H1 (cell line): ENCODE results near the gene PTPRG. TPM values are rescaled to one million over a fixed set of nuclear protein-coding genes. Genes with fewer than 3 reads are reported as not detected.

Source experiments
- CTCF ChIA-PET: fragments of 300-600 bp; sonication (Branson Sonifier 250); formaldehyde crosslinking; loops from one replicate; lab custom pipeline; 2021; ENCODE audit not compliant: partially characterized antibody; lab: Charles Lee
- POLR2A ChIA-PET: fragments of 300-600 bp; sonication (Branson Sonifier 250); formaldehyde crosslinking; loops from one replicate; lab custom pipeline; 2021; ENCODE audit warnings: inconsistent platforms; ENCODE audit not compliant: partially characterized antibody; lab: Charles Lee
- DNase-seq, 2 experiments: peaks; one replicate each; pipeline versions ENCODE4 v3.0.0 to v3.0.0-alpha.2; 2010 to 2022; ENCODE audit warnings: low spot score in 2 of 2, low read depth in 1 of 2, mixed read lengths in 1 of 2
- FAIRE-seq: peaks from 2 replicates; lab custom pipeline; 2011; peaks lifted over from hg19 to GRCh38; lab: Jason Lieb, UNC
- H2AFZ ChIP-seq: 2 replicates; pipeline ENCODE4 v1.8.1; 2012; ENCODE audit warnings: low read length, inconsistent platforms
- H2AK5ac ChIP-seq: 2 replicates; pipeline ENCODE4 v1.6.1; 2013; ENCODE audit warnings: low read depth, low read length
- H2BK120ac ChIP-seq: replicated peaks from 2 replicates; pipeline ENCODE3; 2013; ENCODE audit warnings: low read depth, low read length, inconsistent platforms
- H2BK12ac ChIP-seq: 2 replicates; pipeline ENCODE4 v1.6.1; 2013; ENCODE audit warnings: low read depth, low read length
- H2BK15ac ChIP-seq: 2 replicates; pipeline ENCODE4 v1.6.1; 2013; ENCODE audit warnings: low read length
- H2BK20ac ChIP-seq: 2 replicates; pipeline ENCODE4 v1.6.1; 2013; ENCODE audit warnings: low read length
- H2BK5ac ChIP-seq: 2 replicates; pipeline ENCODE4 v1.6.1; 2013; ENCODE audit warnings: low read depth, low read length
- H3K14ac ChIP-seq: 2 replicates; pipeline ENCODE4 v1.6.1; 2013; ENCODE audit warnings: inconsistent platforms; ENCODE audit not compliant: insufficient read length
- H3K18ac ChIP-seq: 2 replicates; pipeline ENCODE4 v1.6.1; 2013; ENCODE audit warnings: low read length; ENCODE audit errors: extremely low read depth
- H3K23ac ChIP-seq: 2 replicates; pipeline ENCODE4 v1.6.1; 2013; ENCODE audit warnings: inconsistent platforms; ENCODE audit not compliant: insufficient read length
- H3K23me2 ChIP-seq: 2 replicates; pipeline ENCODE4 v1.6.1; 2013; ENCODE audit warnings: low read depth, low read length
- H3K27ac ChIP-seq: 2 replicates; pipeline ENCODE4 v1.6.1; 2011; ENCODE audit warnings: low read depth, low read length, inconsistent platforms
- H3K27me3 ChIP-seq, 4 experiments: replicated peaks in 1 of 4; 1 replicate in 1 of 4; 2 replicates in 3 of 4; pipeline versions ENCODE4 v1.6.1 to v1.8.1; 2011 to 2013; ENCODE audit warnings: low read length in 3 of 4, mild to moderate bottlenecking in 3 of 4, inconsistent platforms in 2 of 4, mixed read lengths in 2 of 4, moderate library complexity in 1 of 4; ENCODE audit not compliant: control insufficient read depth in 3 of 4, insufficient read depth in 3 of 4; ENCODE audit errors: extremely low read depth in 1 of 4
- H3K36me3 ChIP-seq, 4 experiments: 2 replicates each; pipeline versions ENCODE4 v1.6.1 to v1.8.1; 2011 to 2013; ENCODE audit warnings: mild to moderate bottlenecking in 4 of 4, low read length in 3 of 4, moderate library complexity in 2 of 4, control low read depth in 1 of 4, inconsistent platforms in 1 of 4; ENCODE audit not compliant: insufficient read depth in 4 of 4, control insufficient read depth in 2 of 4
- H3K4ac ChIP-seq: replicated peaks from 2 replicates; pipeline ENCODE3; 2013; ENCODE audit warnings: low read length, low read depth, mixed read lengths, inconsistent platforms; ENCODE audit not compliant: insufficient read length
- H3K4me1 ChIP-seq, 4 experiments: replicated peaks in 1 of 4; 1 replicate in 1 of 4; 2 replicates in 3 of 4; pipeline versions ENCODE4 v1.6.1 to v1.8.1; 2011 to 2013; ENCODE audit warnings: low read length in 3 of 4, inconsistent platforms in 2 of 4, mixed read lengths in 1 of 4; ENCODE audit not compliant: insufficient read depth in 4 of 4, control insufficient read depth in 3 of 4
- H3K4me2 ChIP-seq, 2 experiments: 2 replicates each; pipeline versions ENCODE4 v1.6.1 to v1.8.1; 2011 to 2013; ENCODE audit warnings: low read depth in 2 of 2, low read length in 2 of 2, control low read depth in 1 of 2, inconsistent platforms in 1 of 2, mild to moderate bottlenecking in 1 of 2; ENCODE audit not compliant: insufficient read depth in 1 of 2
- H3K4me3 ChIP-seq, 4 experiments: fragments of 200-600, 300-600 bp in 1 of 4; sonication (generic), shearing (Covaris generic), sonication (Bioruptor Twin) in 1 of 4; 2 replicates each; pipeline versions ENCODE4 v1.5.1 to v1.8.1; 2011 to 2016; ENCODE audit warnings: low read length in 4 of 4, low read depth in 3 of 4, control low read depth in 2 of 4, inconsistent platforms in 2 of 4, mild to moderate bottlenecking in 2 of 4, mixed read lengths in 1 of 4, moderate library complexity in 1 of 4; ENCODE audit not compliant: insufficient read depth in 2 of 4; ENCODE audit errors: extremely low read depth in 1 of 4
- H3K56ac ChIP-seq: replicated peaks from 2 replicates; pipeline ENCODE3; 2013; ENCODE audit warnings: low read depth, mild to moderate bottlenecking, mixed read lengths, low read length, inconsistent platforms; ENCODE audit not compliant: insufficient read length
- H3K79me1 ChIP-seq: 2 replicates; pipeline ENCODE4 v1.6.1; 2013; ENCODE audit warnings: low read depth, low read length, control low read depth
- H3K79me2 ChIP-seq, 2 experiments: 2 replicates each; pipeline versions ENCODE4 v1.6.1 to v1.8.1; 2012 to 2013; ENCODE audit warnings: low read length in 2 of 2, mild to moderate bottlenecking in 2 of 2, inconsistent platforms in 1 of 2; ENCODE audit not compliant: insufficient read depth in 2 of 2, control insufficient read depth in 1 of 2
- H3K9ac ChIP-seq, 4 experiments: replicated peaks in 1 of 4; 1 replicate in 1 of 4; 2 replicates in 3 of 4; pipeline versions ENCODE4 v1.6.1 to v1.8.1; 2011 to 2013; ENCODE audit warnings: low read depth in 3 of 4, low read length in 3 of 4, control low read depth in 2 of 4, mild to moderate bottlenecking in 2 of 4, moderate library complexity in 2 of 4, inconsistent platforms in 1 of 4; ENCODE audit errors: extremely low read depth in 1 of 4
- H3K9me3 ChIP-seq, 2 experiments: 2 replicates each; pipeline versions ENCODE4 v1.6.1 to v1.8.1; 2012 to 2013; ENCODE audit warnings: mild to moderate bottlenecking in 2 of 2, moderate library complexity in 2 of 2, control low read depth in 1 of 2, inconsistent platforms in 1 of 2, low read depth in 1 of 2, low read length in 1 of 2, mixed read lengths in 1 of 2; ENCODE audit not compliant: insufficient read depth in 2 of 2
- H4K20me1 ChIP-seq, 2 experiments: replicated peaks in 1 of 2; 2 replicates each; pipeline versions ENCODE3 to v1.8.1; 2011 to 2013; ENCODE audit warnings: inconsistent platforms in 2 of 2, low read length in 2 of 2, mild to moderate bottlenecking in 1 of 2; ENCODE audit not compliant: insufficient read depth in 2 of 2, control insufficient read depth in 1 of 2
- H4K5ac ChIP-seq: 2 replicates; pipeline ENCODE4 v1.6.1; 2013; ENCODE audit warnings: low read length, low read depth, mixed read lengths, inconsistent platforms; ENCODE audit not compliant: insufficient read length
- H4K8ac ChIP-seq: 2 replicates; pipeline ENCODE4 v1.8.0; 2013; ENCODE audit warnings: mild to moderate bottlenecking, moderate library complexity, low read length, inconsistent platforms; ENCODE audit not compliant: insufficient read depth; ENCODE audit errors: extremely low read depth
- H4K91ac ChIP-seq: replicated peaks from 2 replicates; pipeline ENCODE3; 2013; ENCODE audit warnings: low read length, mixed read lengths, inconsistent platforms; ENCODE audit not compliant: insufficient read length
- BCL11A ChIP-seq, 2 experiments: IDR thresholded peaks; one replicate each; pipeline ENCODE4 v1.6.1; 2011; ENCODE audit warnings: low read depth in 2 of 2, low read length in 2 of 2, mild to moderate bottlenecking in 2 of 2
- BRCA1 ChIP-seq: IDR thresholded peaks from 2 replicates; pipeline ENCODE4 v1.6.1; 2012; ENCODE audit warnings: low read depth, low read length, improper control_type of control experiment
- CTBP2 ChIP-seq: IDR thresholded peaks from 2 replicates; pipeline ENCODE4 v1.7.0; 2011; ENCODE audit warnings: borderline replicate concordance, mild to moderate bottlenecking, moderate library complexity, mixed read lengths, low read length; ENCODE audit not compliant: insufficient read depth, insufficient read length
- EP300 ChIP-seq, 2 experiments: IDR thresholded peaks; 1 replicate in 1 of 2; 2 replicates in 1 of 2; pipeline ENCODE4 v1.6.1; 2011 to 2012; ENCODE audit warnings: low read depth in 2 of 2, low read length in 2 of 2, mild to moderate bottlenecking in 2 of 2, borderline replicate concordance in 1 of 2, inconsistent platforms in 1 of 2, moderate library complexity in 1 of 2
- EZH2 ChIP-seq: fragments of 200-600 bp; sonication (generic); IDR thresholded peaks from 2 replicates; pipeline ENCODE4 v1.7.1; 2012; ENCODE audit warnings: low read depth, mild to moderate bottlenecking, moderate library complexity, low read length, inconsistent platforms; ENCODE audit not compliant: severe bottlenecking
- KDM1A ChIP-seq: fragments of 200-600, 300-600 bp; sonication (generic); IDR thresholded peaks from 2 replicates; pipeline ENCODE4 v1.7.1; 2016; ENCODE audit warnings: mild to moderate bottlenecking, low read length, borderline replicate concordance
- KDM4A ChIP-seq: IDR thresholded peaks from one replicate; pipeline ENCODE4 v1.7.1; 2012; ENCODE audit warnings: low read depth, mild to moderate bottlenecking, moderate library complexity, low read length, inconsistent platforms; ENCODE audit not compliant: severe bottlenecking
- MAFK ChIP-seq: IDR thresholded peaks from 2 replicates; pipeline ENCODE4 v1.6.1; 2012; ENCODE audit warnings: low read depth, mild to moderate bottlenecking, improper control_type of control experiment, low read length
- POU5F1 ChIP-seq: IDR thresholded peaks from 2 replicates; pipeline ENCODE4 v1.6.1; 2011; ENCODE audit warnings: low read depth, mild to moderate bottlenecking, low read length, moderate library complexity
- SAP30 ChIP-seq: fragments of 300-600 bp; sonication (generic); IDR thresholded peaks from 2 replicates; pipeline ENCODE4 v1.7.1; 2012; ENCODE audit warnings: low read length, moderate library complexity, mild to moderate bottlenecking, inconsistent platforms; ENCODE audit not compliant: insufficient read depth, insufficient replicate concordance
- SIN3A ChIP-seq, 2 experiments: IDR thresholded peaks in 1 of 2; conservative IDR thresholded peaks in 1 of 2; 2 replicates each; pipeline ENCODE4 v1.6.1; 2011 to 2012; ENCODE audit warnings: low read length in 2 of 2, improper control_type of control experiment in 1 of 2, low read depth in 1 of 2, mild to moderate bottlenecking in 1 of 2
- YY1 ChIP-seq: IDR thresholded peaks from 2 replicates; pipeline ENCODE4 v1.6.1; 2011; ENCODE audit warnings: low read depth, mild to moderate bottlenecking, low read length
- WGBS, 2 experiments: shearing (Covaris generic) in 1 of 2; methylation state at CpG; one replicate each; pipeline versions ENCODE4 v1.1.6 to v1.1.7; 2013 to 2015; ENCODE audit warnings: low lambda C conversion rate in 2 of 2, mixed read lengths in 2 of 2, inconsistent platforms in 1 of 2, low coverage in 1 of 2, missing lambda C conversion rate in 1 of 2; ENCODE audit not compliant: insufficient replicate concordance in 2 of 2, insufficient coverage in 1 of 2, insufficient read length in 1 of 2; ENCODE audit errors: extremely low coverage in 1 of 2, missing lambda C conversion rate in 1 of 2; 5-methylcytosine and 5-hydroxymethylcytosine counted together
- polyA plus RNA-seq, 7 experiments: library from polyadenylated mRNA; depleted of rRNA in 3 of 7; stranded (reverse) in 5 of 7; unstranded in 2 of 7; fragments of >200 nt in 5 of 7; fragments of 200-250 nt in 2 of 7; gene quantifications; 1 replicate in 5 of 7; 2 replicates in 1 of 7; 4 replicates in 1 of 7; pipeline versions ENCODE4 v1.2.1 to v1.2.3, GENCODE V29; 2011 to 2013; ENCODE audit warnings: missing spikeins in 2 of 7, mixed read lengths in 2 of 7
- total RNA-seq: library from RNA; stranded (reverse); fragmentation: NEBNext Ultra II Directional; extraction: Animal tissue kit (Norgen Biotek cat#: 25700); gene quantifications from 2 replicates; pipeline ENCODE4 v1.2.1, GENCODE V29; 2021

PTPRG gene
- total and polyA plus RNA-seq, 2 of the 8 experiments (the other 6 are each of a cell fraction or from before 2014, with no cell fraction given), result 23.3 to 96.2 TPM

DNA sequence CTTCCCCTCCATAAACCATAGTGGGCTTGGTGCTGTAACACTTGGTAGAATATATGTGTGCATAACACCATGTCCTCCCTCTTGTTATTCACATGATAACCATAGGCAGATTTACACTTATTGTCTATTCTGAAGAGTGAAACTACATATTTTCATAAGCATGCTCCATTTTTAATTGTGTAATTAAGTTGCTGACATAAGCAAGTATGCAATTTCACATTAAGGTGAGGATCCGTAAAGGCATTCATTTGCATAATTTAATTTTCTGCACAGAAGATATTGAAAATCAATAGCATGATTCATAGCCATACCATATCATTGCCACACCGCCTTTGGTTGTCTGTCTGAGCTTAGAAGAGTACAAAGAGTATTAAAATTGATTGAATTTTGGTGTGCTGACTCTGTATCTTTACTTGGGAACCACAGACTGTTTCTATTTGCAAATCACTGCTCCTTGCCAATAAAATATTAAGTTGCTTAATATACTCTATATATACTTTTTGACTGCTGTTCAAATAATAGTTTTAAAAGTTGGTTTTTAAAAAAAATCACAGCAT lies 182.4 kb downstream of the PTPRG start:
- TF ChIP-seq BCL11A (IDR thresholded peaks at IDR 0.05; ENCODE audit: low read depth in 2 of 2, low read length in 2 of 2), result no peak
- TF ChIP-seq POU5F1, result no peak
- TF ChIP-seq KDM4A, result no peak
- no peak for TF ChIP-seq BRCA1
- no peak for TF ChIP-seq YY1
- no peak for TF ChIP-seq SIN3A (conservative IDR thresholded peaks at IDR 0.05 in 1 of 2, IDR thresholded peaks at IDR 0.05 in 1 of 2; ENCODE audit: low read depth in 1 of 2, low read length in 2 of 2)
- no peak for TF ChIP-seq EZH2
- TF ChIP-seq EP300 (IDR thresholded peaks at IDR 0.05; ENCODE audit: borderline replicate concordance in 1 of 2, low read depth in 2 of 2, low read length in 2 of 2), result no peak
- TF ChIP-seq SAP30, result no peak
- TF ChIP-seq KDM1A, result no peak
- TF ChIP-seq CTBP2, result no peak
- TF ChIP-seq MAFK, result no peak
- Histone ChIP-seq H4K91ac (no peak overlapping the region), H2AK5ac (no peak overlapping the region), H3K18ac (no peak overlapping the region), H3K14ac (no peak overlapping the region), H4K20me1 (peaks cover 4 to 5% of the 10 kb centered on the region in 2 experiments), H3K9me3 (no peaks in the 10 kb centered on the region), H2BK15ac (no peak overlapping the region), H4K5ac (no peak overlapping the region), H3K4me3 (no peak overlapping the region), H3K4me2 (no peak overlapping the region), H2BK5ac (no peak overlapping the region), H2AFZ (no peak overlapping the region), H3K9ac (no peak overlapping the region), H2BK120ac (no peak overlapping the region), H3K27ac (no peak overlapping the region), H2BK20ac (no peak overlapping the region), H4K8ac (no peak overlapping the region), H3K4ac (no peak overlapping the region), H3K56ac (no peak overlapping the region), H3K4me1 (peaks cover 0 to 10% (median 4%) of the 10 kb centered on the region in 4 experiments; a peak in 3 of 7 replicates), H3K36me3 (0 out of 8 replicates have a peak, but pooled peaks cover 0 to under 1% (median 0%) of the 10 kb centered on the region in 4 experiments), H3K79me1 (peaks cover 15% of the 10 kb centered on the region), H3K27me3 (no peaks in the 10 kb centered on the region), H2BK12ac (no peak overlapping the region), H3K79me2 (peaks cover 7 to 91% of the 10 kb centered on the region in 2 experiments; a peak in 3 of 4 replicates), H3K23ac (no peak overlapping the region), H3K23me2 (no peaks in the 10 kb centered on the region)
- DNase-seq (no peak), FAIRE-seq (no peak)
- CTCF ChIA-PET, result interaction anchor here (0.5 kb wide), 1 partner anchor 176 kb away, joined by 3 read pairs; no protein-coding TSS in a partner anchor
- POLR2A ChIA-PET, result no interaction called here
- WGBS, 2 experiments, result 74% methylated on average over 2 of the region's 2 CpGs; no CpG with 5 or more reads in 1 of the 2 experiments
